Measurements from ENCODE around the gene LAMP5. TPM values are rescaled to one million over a fixed set of nuclear protein-coding genes. Genes with fewer than 3 reads are reported as not detected.

The LAMP5 gene
- total and polyA plus RNA-seq, 12 donors, result 0.35 to 6.6 (median 1.4) TPM

DNA sequence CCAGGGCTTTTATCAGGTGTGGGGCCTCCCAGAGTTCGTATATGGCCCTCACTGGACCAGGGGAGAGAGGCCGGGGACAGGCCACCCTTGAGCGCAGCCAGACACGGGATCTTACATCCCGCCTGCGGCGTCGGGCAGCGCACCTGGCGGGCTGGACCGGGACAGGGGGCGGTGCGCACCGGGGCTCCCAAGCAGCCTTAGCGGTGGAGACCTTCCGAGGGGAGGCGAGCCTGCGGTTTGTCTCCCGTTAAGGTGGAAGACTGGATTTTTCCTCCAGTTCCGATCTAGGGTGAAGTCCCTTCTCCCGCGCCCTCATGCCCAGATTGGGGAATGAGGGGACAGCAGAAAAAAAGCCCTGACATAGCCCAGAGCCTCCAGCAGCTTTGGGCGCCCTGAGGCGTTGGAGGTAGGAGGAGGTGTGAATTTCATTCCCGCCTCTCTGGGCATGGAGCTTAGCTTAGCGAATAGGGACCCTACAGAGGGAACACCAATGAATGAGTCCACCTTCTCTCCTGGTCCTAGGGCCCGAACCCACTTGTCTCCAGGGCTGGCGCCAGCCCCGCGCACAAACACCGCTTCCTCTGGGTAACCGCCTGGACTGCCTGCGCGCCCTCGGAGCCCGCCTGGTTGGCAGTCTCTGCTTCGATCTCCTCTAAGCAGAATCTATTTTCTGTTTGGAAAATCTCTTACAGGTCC, 6.7 kb upstream of the LAMP5 start:
- TF ChIP-seq CTCF (IDR thresholded peaks at IDR 0.05) (no peak), POLR2A (IDR thresholded peaks at IDR 0.05) (no peak)
- Histone ChIP-seq H3K27me3 (peaks cover 49% of the 10 kb centered on the region), H3K4me3 (no peak overlapping the region), H3K9me3 (replicated peaks in 1 of 3) (no peaks in the 10 kb centered on the region), H3K27ac (no peak overlapping the region), H3K4me1 (replicated peaks in 1 of 2) (no peaks in the 10 kb centered on the region), H3K36me3 (replicated peaks in 1 of 2) (no peaks in the 10 kb centered on the region)
- 19 to 35% (median 23%) methylated on average over 31 to 37 of the region's 37 CpGs for WGBS, 4 donors
- intact Hi-C loops (cut with DNase I), result no loop called here
- DNase-seq, result no peak

GRCh38 chr20:9508240-9508661, 6.1 kb upstream of the LAMP5 start:
- no peak for DNase-seq
- Histone ChIP-seq H3K9me3 (replicated peaks in 1 of 3) (no peaks in the 10 kb centered on the region), H3K27me3 (peaks cover 49% of the 10 kb centered on the region), H3K4me1 (replicated peaks in 1 of 2) (no peaks in the 10 kb centered on the region), H3K36me3 (replicated peaks in 1 of 2) (no peaks in the 10 kb centered on the region), H3K27ac (no peak overlapping the region), H3K4me3 (no peak overlapping the region)
- 2 to 7% (median 4%) methylated on average over 20 to 23 of the region's 23 CpGs for WGBS, 4 donors
- no peak for TF ChIP-seq CTCF (IDR thresholded peaks at IDR 0.05)
- no peak for TF ChIP-seq POLR2A (IDR thresholded peaks at IDR 0.05)
- intact Hi-C loops (cut with DNase I), result no loop called here

GRCh38 chr20:9508696-9509178, 5.7 kb upstream of the LAMP5 start:
- TF ChIP-seq POLR2A (IDR thresholded peaks at IDR 0.05) (no peak), CTCF (IDR thresholded peaks at IDR 0.05) (no peak)
- intact Hi-C loops (cut with DNase I), result no loop called here
- DNase-seq, result no peak
- no peak overlapping the region for H3K4me3 ChIP-seq
- no peak overlapping the region for H3K27ac ChIP-seq
- no peaks in the 10 kb centered on the region for H3K36me3 ChIP-seq (replicated peaks in 1 of 2)
- peaks cover 51% of the 10 kb centered on the region for H3K27me3 ChIP-seq
- no peaks in the 10 kb centered on the region for H3K9me3 ChIP-seq (replicated peaks in 1 of 3)
- H3K4me1 ChIP-seq (replicated peaks in 1 of 2), result no peaks in the 10 kb centered on the region
- 4 to 21% (median 15%) methylated on average over 8 to 30 of the region's 30 CpGs for whole genome bisulfite sequencing, 4 donors

DNA sequence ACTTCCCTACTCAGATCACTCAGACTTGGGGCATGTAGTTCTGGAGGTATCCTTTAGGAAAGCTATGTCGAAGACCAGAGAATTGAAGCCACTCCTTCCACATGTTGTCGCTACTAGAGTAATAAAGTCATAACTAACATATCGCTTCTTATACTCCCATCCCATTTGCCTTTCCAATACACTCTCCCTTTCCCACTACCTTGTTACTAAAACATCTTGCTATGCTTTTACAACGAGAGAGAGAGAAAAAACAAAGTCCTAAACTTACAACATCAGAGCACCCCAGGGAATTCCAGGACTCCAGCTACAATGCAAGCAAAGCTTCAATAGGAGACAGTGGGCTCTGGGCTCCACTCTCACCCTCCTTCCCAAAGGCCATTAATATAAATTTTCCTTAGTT, 5.1 kb upstream of the LAMP5 start:
- no peaks in the 10 kb centered on the region for H3K9me3 ChIP-seq (replicated peaks in 1 of 3)
- H3K36me3 ChIP-seq (replicated peaks in 1 of 2), result no peaks in the 10 kb centered on the region
- WGBS, 4 donors, result 41 to 72% (median 47%) methylated on average over 4 of the region's 4 CpGs
- TF ChIP-seq CTCF (IDR thresholded peaks at IDR 0.05) (no peak), POLR2A (IDR thresholded peaks at IDR 0.05) (no peak)
- no peak overlapping the region for H3K27ac ChIP-seq
- DNase-seq, result no peak
- intact Hi-C loops (cut with DNase I), result no loop called here
- H3K4me3 ChIP-seq, result no peak overlapping the region
- no peaks in the 10 kb centered on the region for H3K4me1 ChIP-seq (replicated peaks in 1 of 2)
- H3K27me3 ChIP-seq, result peaks cover 53% of the 10 kb centered on the region
